Smooth muscle cell (in vitro differentiated cells): ENCODE data around the gene UBALD1. TPM values are rescaled to one million over a fixed set of nuclear protein-coding genes. Genes with fewer than 3 reads are reported as not detected.

Source experiments
- DNase-seq: peaks from one replicate; lab custom pipeline; 2025; ENCODE audit not compliant: unreplicated experiment; lab: John Stamatoyannopoulos, UW
- H2AFZ ChIP-seq: fragments of 200-600 bp; sonication (generic); 2 replicates; pipeline ENCODE4 v1.6.0; 2016; ENCODE audit warnings: antibody characterized with exemption, low read depth, mild to moderate bottlenecking
- H3F3A ChIP-seq: fragments of 200-600 bp; sonication (generic); 2 replicates; pipeline ENCODE4 v1.6.0; 2017; ENCODE audit warnings: antibody characterized with exemption, low read depth
- H3K27ac ChIP-seq: fragments of 200-600 bp; sonication (generic); 2 replicates; pipeline ENCODE4 v1.5.1; 2016; ENCODE audit warnings: low read depth, mild to moderate bottlenecking
- H3K27me3 ChIP-seq: fragments of 200-600 bp; sonication (generic); 2 replicates; pipeline ENCODE4 v1.6.1; 2016; ENCODE audit warnings: low read depth, mild to moderate bottlenecking
- H3K36me3 ChIP-seq: fragments of 200-600 bp; sonication (generic); 2 replicates; pipeline ENCODE4 v1.5.1; 2016; ENCODE audit warnings: low read depth
- H3K4me1 ChIP-seq: fragments of 200-600 bp; sonication (generic); 2 replicates; pipeline ENCODE4 v1.5.1; 2016; ENCODE audit warnings: low read depth
- H3K4me2 ChIP-seq: fragments of 200-600 bp; sonication (generic); 2 replicates; pipeline ENCODE4 v1.6.0; 2016; ENCODE audit warnings: mild to moderate bottlenecking
- H3K4me3 ChIP-seq: fragments of 200-600 bp; sonication (generic); 2 replicates; pipeline ENCODE4 v1.5.1; 2016; ENCODE audit warnings: mild to moderate bottlenecking
- H3K79me2 ChIP-seq: fragments of 200-600 bp; sonication (generic); 2 replicates; pipeline ENCODE4 v1.6.0; 2016; ENCODE audit warnings: low read depth, mild to moderate bottlenecking
- H3K9ac ChIP-seq: fragments of 200-600 bp; sonication (generic); 2 replicates; pipeline ENCODE4 v1.6.0; 2016; ENCODE audit warnings: low read depth
- H3K9me3 ChIP-seq: fragments of 200-600 bp; sonication (generic); replicated peaks from 2 replicates; pipeline ENCODE4 v1.5.1; 2016; ENCODE audit warnings: low read depth
- H4K20me1 ChIP-seq: fragments of 200-600 bp; sonication (generic); 2 replicates; pipeline ENCODE4 v1.6.0; 2016; ENCODE audit warnings: low read depth
- CTCF ChIP-seq: fragments of 200-600 bp; sonication (generic); IDR thresholded peaks from 2 replicates; pipeline ENCODE4 v1.5.1; 2017; ENCODE audit warnings: borderline replicate concordance, mild to moderate bottlenecking, antibody characterized with exemption; ENCODE audit not compliant: insufficient read depth, poor library complexity, severe bottlenecking
- WGBS: methylation state at CpG from one replicate; pipeline ENCODE4 v1.1.7; 2016; ENCODE audit warnings: low lambda C conversion rate; 5-methylcytosine and 5-hydroxymethylcytosine counted together
- polyA plus RNA-seq: library from polyadenylated mRNA; unstranded; fragments of >200 nt; fragmentation: Nextera tagmentation; extraction: Ambion mirVana; gene quantifications from 2 replicates; pipeline ENCODE4 v1.2.1, GENCODE V29; 2016
- total RNA-seq: library from RNA; depleted of rRNA; stranded (reverse); fragments of >200 nt; gene quantifications from 2 replicates; pipeline ENCODE4 v1.2.3, GENCODE V29; 2014

Gene UBALD1
- total and polyA plus RNA-seq, 2 experiments from 2014 or later = 3.6 to 13.6 TPM

- 91% methylated on average over 11 of the region's 11 CpGs for WGBS
- no peak overlapping the region for H3K27ac ChIP-seq
- H2AFZ ChIP-seq = no peak overlapping the region
- H3K4me1 ChIP-seq = no peaks in the 10 kb centered on the region
- H3K36me3 ChIP-seq = no peaks in the 10 kb centered on the region
- H3F3A ChIP-seq = no peaks in the 10 kb centered on the region
- H3K9me3 ChIP-seq = no peaks in the 10 kb centered on the region
- peaks cover 80% of the 10 kb centered on the region for H4K20me1 ChIP-seq
- H3K79me2 ChIP-seq = no peaks in the 10 kb centered on the region
- no peak for TF ChIP-seq CTCF
- H3K27me3 ChIP-seq = no peaks in the 10 kb centered on the region
- no peak overlapping the region for H3K4me2 ChIP-seq
- no peak overlapping the region for H3K4me3 ChIP-seq
- H3K9ac ChIP-seq = no peak overlapping the region
- no peak for DNase-seq
These were observed 47.0 kb upstream of the UBALD1 start for GRCh38 chr16:4661661-4662060.

GRCh38 chr16:4660454-4661007 is 45.8 kb upstream of the UBALD1 start:
- no peaks in the 10 kb centered on the region for H3K36me3 ChIP-seq
- no peak overlapping the region for H2AFZ ChIP-seq
- no peaks in the 10 kb centered on the region for H3K4me1 ChIP-seq
- H3F3A ChIP-seq = no peaks in the 10 kb centered on the region
- peaks cover 82% of the 10 kb centered on the region for H4K20me1 ChIP-seq
- peak overlapping the region; percentile 33 for H3K27ac ChIP-seq
- no peaks in the 10 kb centered on the region for H3K27me3 ChIP-seq
- no peak overlapping the region for H3K9ac ChIP-seq
- no peak for DNase-seq
- 62% methylated on average over 18 of the region's 18 CpGs for WGBS
- TF ChIP-seq CTCF = no peak
- H3K4me2 ChIP-seq = no peak overlapping the region
- H3K79me2 ChIP-seq = no peaks in the 10 kb centered on the region
- H3K9me3 ChIP-seq = no peaks in the 10 kb centered on the region
- no peak overlapping the region for H3K4me3 ChIP-seq

- Histone ChIP-seq H3K4me2 (no peak overlapping the region), H3K27me3 (no peaks in the 10 kb centered on the region), H3K9ac (no peak overlapping the region), H3K27ac (peak overlapping the region; percentile 33), H4K20me1 (peaks cover 82% of the 10 kb centered on the region), H3K4me3 (no peak overlapping the region), H3K79me2 (no peaks in the 10 kb centered on the region), H2AFZ (no peak overlapping the region), H3K4me1 (no peaks in the 10 kb centered on the region), H3K9me3 (no peaks in the 10 kb centered on the region), H3F3A (no peaks in the 10 kb centered on the region), H3K36me3 (no peaks in the 10 kb centered on the region)
- DNase-seq = no peak
- WGBS = 97% methylated on average over 29 of the region's 29 CpGs
- no peak for TF ChIP-seq CTCF
These were observed 45.0 kb upstream of the UBALD1 start for GRCh38 chr16:4659363-4660353.
